Colonic mucosa (tissue), 4 donors: ENCODE measurements around the gene CHAF1A. TPM values are rescaled to one million over a fixed set of nuclear protein-coding genes. Genes with fewer than 3 reads are reported as not detected.

Source experiments
- DNase-seq: peaks from one replicate; pipeline ENCODE4 v3.0.0-alpha.2; 2020
- H3K27ac ChIP-seq: fragments of 200-600 bp; one replicate; pipeline ENCODE4 v1.8.0; 2021
- H3K27me3 ChIP-seq: fragments of 200-600 bp; one replicate; pipeline ENCODE4 v1.8.0; 2021
- H3K36me3 ChIP-seq: fragments of 200-600 bp; one replicate; pipeline ENCODE4 v1.8.0; 2021
- H3K4me1 ChIP-seq: fragments of 200-600 bp; one replicate; pipeline ENCODE4 v1.8.0; 2021; ENCODE audit warnings: mild to moderate bottlenecking
- H3K4me3 ChIP-seq: fragments of 200-600 bp; one replicate; pipeline ENCODE4 v1.8.0; 2021
- H3K9ac ChIP-seq, 2 donors: one replicate each; pipeline ENCODE4 v1.7.0; 2013; ENCODE audit warnings: control low read depth in 2 of 2, low read depth in 2 of 2, low read length in 2 of 2
- H3K9me3 ChIP-seq: fragments of 200-600 bp; one replicate; pipeline ENCODE4 v1.8.0; 2021
- intact Hi-C: fragments of 100-400 bp; cut with DNase I; formaldehyde crosslinking; loops from one replicate; pipeline ENCODE4 v1.14.1; 2022
- total RNA-seq, 2 donors: library from RNA; stranded (reverse); fragmentation: NEBNext Ultra II Directional in 1 of 2; extraction: Animal tissue kit (Norgen Biotek cat#: 25700) in 1 of 2; gene quantifications; one replicate each; pipeline ENCODE4 v1.2.1, GENCODE V29; 2021
- TF ChIP-seq, protein P1 (sequence below): fragments of 200-600 bp; IDR thresholded peaks from one replicate; pipeline ENCODE4 v1.8.0; 2022; ENCODE audit warnings: antibody characterized with exemption, mild to moderate bottlenecking
- donor health status: healthy.
- donor health status: DM: no; HTN: no; CAD: no.
- donor health status: DM: no; HTN: no; CAD: no.

CHAF1A gene
- total RNA-seq, 2 donors from 2014 or later, result 15.6 to 53.2 TPM

DNA sequence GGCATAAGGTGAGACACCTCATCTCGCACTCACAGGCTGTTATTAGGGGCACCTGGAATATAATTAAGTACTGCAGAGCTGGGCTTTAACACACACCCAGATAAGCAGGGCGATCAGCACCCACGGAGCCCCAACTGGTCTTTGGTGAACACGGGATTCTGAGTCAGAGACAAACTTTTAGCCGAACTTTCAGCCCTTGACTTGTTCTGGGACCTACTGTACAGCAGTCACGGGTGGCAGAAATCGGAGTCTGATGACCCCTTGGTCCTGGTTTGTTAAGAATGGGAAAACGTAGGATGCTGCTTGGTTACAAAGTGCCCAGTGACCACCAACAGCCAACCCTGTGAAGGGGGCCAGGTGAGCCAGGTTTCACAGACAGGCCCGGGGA lies 11.1 kb upstream of the CHAF1A start:
- H3K27ac ChIP-seq, result peak overlapping the region; percentile 29
- no peak overlapping the region for H3K4me3 ChIP-seq
- TF ChIP-seq, protein P1, sequence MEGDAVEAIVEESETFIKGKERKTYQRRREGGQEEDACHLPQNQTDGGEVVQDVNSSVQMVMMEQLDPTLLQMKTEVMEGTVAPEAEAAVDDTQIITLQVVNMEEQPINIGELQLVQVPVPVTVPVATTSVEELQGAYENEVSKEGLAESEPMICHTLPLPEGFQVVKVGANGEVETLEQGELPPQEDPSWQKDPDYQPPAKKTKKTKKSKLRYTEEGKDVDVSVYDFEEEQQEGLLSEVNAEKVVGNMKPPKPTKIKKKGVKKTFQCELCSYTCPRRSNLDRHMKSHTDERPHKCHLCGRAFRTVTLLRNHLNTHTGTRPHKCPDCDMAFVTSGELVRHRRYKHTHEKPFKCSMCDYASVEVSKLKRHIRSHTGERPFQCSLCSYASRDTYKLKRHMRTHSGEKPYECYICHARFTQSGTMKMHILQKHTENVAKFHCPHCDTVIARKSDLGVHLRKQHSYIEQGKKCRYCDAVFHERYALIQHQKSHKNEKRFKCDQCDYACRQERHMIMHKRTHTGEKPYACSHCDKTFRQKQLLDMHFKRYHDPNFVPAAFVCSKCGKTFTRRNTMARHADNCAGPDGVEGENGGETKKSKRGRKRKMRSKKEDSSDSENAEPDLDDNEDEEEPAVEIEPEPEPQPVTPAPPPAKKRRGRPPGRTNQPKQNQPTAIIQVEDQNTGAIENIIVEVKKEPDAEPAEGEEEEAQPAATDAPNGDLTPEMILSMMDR, result no peak
- H3K9ac ChIP-seq, result peak overlapping the region; percentile 12 to 46
- H3K36me3 ChIP-seq, result no peaks in the 10 kb centered on the region
- intact Hi-C loops, result no loop called here
- no peaks in the 10 kb centered on the region for H3K27me3 ChIP-seq
- H3K4me1 ChIP-seq, result peaks cover 5% of the 10 kb centered on the region
- no peak for DNase-seq
- no peaks in the 10 kb centered on the region for H3K9me3 ChIP-seq

DNA sequence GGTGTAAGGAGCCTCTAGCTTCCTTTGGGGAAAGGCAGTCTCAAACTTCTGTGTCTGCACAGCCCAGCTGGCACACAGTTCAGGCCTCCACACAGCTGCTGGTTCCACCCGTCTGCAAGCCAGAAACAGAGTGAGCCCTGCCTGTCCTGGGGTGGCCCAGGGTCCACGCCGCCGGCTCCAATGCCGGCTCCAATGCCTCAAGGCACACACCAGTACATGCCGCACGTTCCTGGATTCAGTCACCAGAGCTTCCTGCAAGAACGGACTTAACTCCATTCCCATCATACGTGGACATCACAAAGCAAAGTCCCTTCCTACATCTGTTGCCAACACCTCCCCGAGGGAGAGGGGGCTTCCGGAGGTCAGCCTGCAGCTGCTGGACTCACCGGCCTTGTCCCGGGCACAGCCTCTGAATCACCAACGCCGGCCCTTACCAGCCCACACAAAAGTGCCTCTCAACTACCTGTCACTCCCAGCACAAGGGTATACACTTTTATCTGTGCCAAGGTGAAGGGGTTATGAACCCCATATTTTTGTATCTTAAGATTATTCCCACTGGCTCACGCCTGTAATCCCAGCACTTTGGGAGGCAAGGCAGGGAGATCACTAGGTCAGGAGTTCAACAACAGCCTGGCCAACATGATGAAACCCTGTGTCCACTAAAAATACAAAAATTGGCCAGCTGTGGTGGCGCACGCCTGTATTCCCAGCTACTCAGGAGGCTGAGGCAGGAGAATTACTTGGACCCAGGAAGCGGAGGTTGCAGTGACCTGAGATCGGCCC lies 10.5 kb upstream of the CHAF1A start:
- peaks cover 5% of the 10 kb centered on the region for H3K4me1 ChIP-seq
- H3K36me3 ChIP-seq, result no peaks in the 10 kb centered on the region
- H3K27me3 ChIP-seq, result no peaks in the 10 kb centered on the region
- no peaks in the 10 kb centered on the region for H3K9me3 ChIP-seq
- intact Hi-C loops, result no loop called here
- peak overlapping the region; percentile 29 for H3K27ac ChIP-seq
- TF ChIP-seq, protein P1, result no peak
- H3K4me3 ChIP-seq, result no peak overlapping the region
- peak overlapping the region; percentile 12 to 46 for H3K9ac ChIP-seq
- DNase-seq, result no peak

DNA sequence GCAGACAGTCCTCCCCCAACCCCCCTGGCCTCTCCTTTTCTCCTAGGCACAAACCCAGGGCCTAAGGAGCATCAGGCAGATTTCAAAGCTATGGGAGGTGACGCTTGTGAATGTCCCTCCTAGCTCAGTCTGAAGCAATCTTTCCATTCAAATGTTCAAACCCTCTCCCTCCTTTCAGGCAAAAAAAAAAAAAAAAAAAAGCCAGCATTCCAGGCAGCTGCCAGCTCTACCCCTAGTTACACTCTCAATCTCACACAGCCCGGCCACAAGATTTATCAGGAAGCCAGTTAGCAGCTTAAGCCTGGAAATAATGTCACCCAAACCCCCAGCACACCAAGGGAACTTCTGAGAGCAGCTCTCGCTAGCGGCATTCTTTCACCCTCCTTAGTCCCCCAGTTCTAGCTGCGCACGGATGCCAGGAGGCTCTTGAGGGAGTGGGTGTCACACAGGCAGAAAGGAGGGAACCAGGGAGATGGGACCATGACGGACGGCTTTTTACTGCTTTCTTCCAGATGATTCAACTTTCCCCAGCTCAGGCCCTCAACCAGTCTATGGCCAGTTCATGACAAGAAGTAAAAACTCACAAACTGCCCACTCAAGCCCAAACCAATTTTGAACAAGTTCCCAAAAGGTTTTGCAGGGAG lies 8.4 kb upstream of the CHAF1A start:
- Histone ChIP-seq H3K9me3 (no peaks in the 10 kb centered on the region), H3K9ac (peak overlapping the region in 1 of 2 donors; percentile 9), H3K4me1 (peaks cover 11% of the 10 kb centered on the region), H3K27me3 (no peaks in the 10 kb centered on the region), H3K36me3 (no peaks in the 10 kb centered on the region), H3K4me3 (no peak overlapping the region), H3K27ac (no peak overlapping the region)
- TF ChIP-seq, protein P1, result no peak
- intact Hi-C loops, result no loop called here
- DNase-seq, result no peak

DNA sequence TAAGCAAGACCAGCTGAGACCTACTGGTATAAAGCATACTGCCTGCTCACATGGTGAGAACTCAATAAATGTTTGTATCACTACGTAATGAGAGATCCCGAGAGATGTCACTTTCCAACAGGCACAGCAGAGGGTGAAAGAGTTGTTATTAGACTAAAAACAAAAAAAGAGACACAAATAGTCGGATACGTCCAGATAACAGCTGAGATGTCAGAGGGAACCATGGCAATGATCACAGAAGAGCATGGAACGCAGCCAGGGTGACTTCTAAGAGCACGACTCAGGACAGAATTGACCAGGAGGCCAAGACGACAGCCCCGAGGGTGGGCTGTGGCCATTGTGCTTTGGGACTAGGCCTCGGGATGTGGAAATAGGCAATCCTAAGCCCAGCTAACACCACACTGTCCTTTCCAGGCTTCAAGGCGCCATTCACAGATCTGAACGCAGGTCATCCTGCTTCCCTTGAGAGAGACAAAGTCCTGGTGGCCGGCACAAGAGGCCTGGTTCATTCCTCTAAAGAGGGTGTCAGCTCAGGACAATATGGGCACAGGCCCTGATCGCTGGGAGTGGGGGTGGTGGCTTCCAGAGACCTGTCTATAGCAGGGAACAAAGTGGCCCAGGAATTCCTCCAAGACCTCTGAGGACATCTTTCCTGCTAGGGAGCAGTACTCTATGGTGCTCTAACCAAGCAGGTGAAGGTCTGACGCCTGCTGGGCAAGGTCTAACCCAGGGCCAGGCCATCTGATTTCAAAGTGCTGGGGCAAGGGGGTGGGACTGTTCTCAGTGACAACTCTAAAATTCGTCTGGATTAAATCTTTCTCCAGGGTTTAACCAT lies 5.3 kb upstream of the CHAF1A start:
- intact Hi-C loops, result no loop called here
- Histone ChIP-seq H3K27ac (no peak overlapping the region), H3K9ac (no peak overlapping the region), H3K4me3 (no peak overlapping the region), H3K4me1 (peaks cover 6% of the 10 kb centered on the region), H3K27me3 (no peaks in the 10 kb centered on the region), H3K36me3 (no peaks in the 10 kb centered on the region), H3K9me3 (no peaks in the 10 kb centered on the region)
- TF ChIP-seq, protein P1, result no peak
- DNase-seq, result no peak

DNA sequence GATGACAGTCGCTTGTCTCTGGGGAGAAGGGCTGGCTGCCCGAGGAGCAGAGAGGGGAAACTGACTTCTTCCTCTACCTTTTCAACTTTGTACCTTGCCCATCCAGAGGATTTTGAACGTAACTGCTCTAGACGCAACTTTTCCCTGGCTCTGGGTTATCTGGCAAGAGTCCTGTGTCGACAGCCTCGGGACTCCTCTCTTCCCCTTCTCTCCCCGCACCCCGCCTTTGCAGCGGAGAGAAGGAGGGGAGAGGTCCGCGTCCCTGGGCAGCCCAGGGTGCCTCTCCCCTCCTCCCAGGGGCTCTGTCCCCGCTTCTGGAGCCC lies 2.7 kb upstream of the CHAF1A start:
- DNase-seq, result peak; percentile 44
- peak overlapping the region; percentile 93 to 98 for H3K9ac ChIP-seq
- intact Hi-C loops, result loop anchor here (2.0 to 10.0 kb wide), 2 partner anchors 55 to 133 kb away; partner anchors contain the start of gene UBXN6
- H3K9me3 ChIP-seq, result no peaks in the 10 kb centered on the region
- no peaks in the 10 kb centered on the region for H3K36me3 ChIP-seq
- peak overlapping the region; percentile 96 for H3K4me3 ChIP-seq
- peaks cover 13% of the 10 kb centered on the region for H3K4me1 ChIP-seq
- no peaks in the 10 kb centered on the region for H3K27me3 ChIP-seq
- H3K27ac ChIP-seq, result peak overlapping the region; percentile 92
- TF ChIP-seq, protein P1, result no peak
